ENCODE data around the gene PGM1. TPM values are rescaled to one million over a fixed set of nuclear protein-coding genes. Genes with fewer than 3 reads are reported as not detected.
A peak's percentile ranks its signal among the peaks of the same experiment; 100 is the strongest.

PGM1 gene
- total and polyA plus RNA-seq, 10 of the 15 experiments (the other 5 are each of a cell fraction or from before 2014, with no cell fraction given) = 22.5 to 72.6 (median 50.8) TPM

GRCh38 chr1:63563745-63564144 lies 29.5 kb upstream of the PGM1 start (continued):
- TF ChIP-seq, protein P1, sequence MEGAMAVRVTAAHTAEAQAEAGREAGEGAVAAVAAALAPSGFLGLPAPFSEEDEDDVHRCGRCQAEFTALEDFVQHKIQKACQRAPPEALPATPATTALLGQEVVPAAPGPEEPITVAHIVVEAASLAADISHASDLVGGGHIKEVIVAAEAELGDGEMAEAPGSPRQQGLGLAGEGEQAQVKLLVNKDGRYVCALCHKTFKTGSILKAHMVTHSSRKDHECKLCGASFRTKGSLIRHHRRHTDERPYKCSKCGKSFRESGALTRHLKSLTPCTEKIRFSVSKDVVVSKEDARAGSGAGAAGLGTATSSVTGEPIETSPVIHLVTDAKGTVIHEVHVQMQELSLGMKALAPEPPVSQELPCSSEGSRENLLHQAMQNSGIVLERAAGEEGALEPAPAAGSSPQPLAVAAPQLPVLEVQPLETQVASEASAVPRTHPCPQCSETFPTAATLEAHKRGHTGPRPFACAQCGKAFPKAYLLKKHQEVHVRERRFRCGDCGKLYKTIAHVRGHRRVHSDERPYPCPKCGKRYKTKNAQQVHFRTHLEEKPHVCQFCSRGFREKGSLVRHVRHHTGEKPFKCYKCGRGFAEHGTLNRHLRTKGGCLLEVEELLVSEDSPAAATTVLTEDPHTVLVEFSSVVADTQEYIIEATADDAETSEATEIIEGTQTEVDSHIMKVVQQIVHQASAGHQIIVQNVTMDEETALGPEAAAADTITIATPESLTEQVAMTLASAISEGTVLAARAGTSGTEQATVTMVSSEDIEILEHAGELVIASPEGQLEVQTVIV (IDR thresholded peaks at IDR 0.05; ENCODE audit: borderline replicate concordance, partially characterized antibody) = no peak
- TF ChIP-seq YY1 (IDR thresholded peaks at IDR 0.05; ENCODE audit: low read depth, low read length) (no peak), ZBED1 (IDR thresholded peaks at IDR 0.05; ENCODE audit: borderline replicate concordance) (no peak), TCF3 (IDR thresholded peaks at IDR 0.05; ENCODE audit: borderline replicate concordance, insufficient read depth, low read depth, low read length) (no peak), POLR2AphosphoS2 (IDR thresholded peaks at IDR 0.05; ENCODE audit: low read depth, low read length) (no peak), MEF2A (IDR thresholded peaks at IDR 0.05; ENCODE audit: insufficient read depth, low read depth, low read length) (peak; percentile 85), LARP7 (IDR thresholded peaks at IDR 0.05) (no peak), JUND (IDR thresholded peaks at IDR 0.05; ENCODE audit: low read depth, low read length) (no peak), JUNB (IDR thresholded peaks at IDR 0.05) (peak; percentile 40)
- TF ChIP-seq, protein P2, sequence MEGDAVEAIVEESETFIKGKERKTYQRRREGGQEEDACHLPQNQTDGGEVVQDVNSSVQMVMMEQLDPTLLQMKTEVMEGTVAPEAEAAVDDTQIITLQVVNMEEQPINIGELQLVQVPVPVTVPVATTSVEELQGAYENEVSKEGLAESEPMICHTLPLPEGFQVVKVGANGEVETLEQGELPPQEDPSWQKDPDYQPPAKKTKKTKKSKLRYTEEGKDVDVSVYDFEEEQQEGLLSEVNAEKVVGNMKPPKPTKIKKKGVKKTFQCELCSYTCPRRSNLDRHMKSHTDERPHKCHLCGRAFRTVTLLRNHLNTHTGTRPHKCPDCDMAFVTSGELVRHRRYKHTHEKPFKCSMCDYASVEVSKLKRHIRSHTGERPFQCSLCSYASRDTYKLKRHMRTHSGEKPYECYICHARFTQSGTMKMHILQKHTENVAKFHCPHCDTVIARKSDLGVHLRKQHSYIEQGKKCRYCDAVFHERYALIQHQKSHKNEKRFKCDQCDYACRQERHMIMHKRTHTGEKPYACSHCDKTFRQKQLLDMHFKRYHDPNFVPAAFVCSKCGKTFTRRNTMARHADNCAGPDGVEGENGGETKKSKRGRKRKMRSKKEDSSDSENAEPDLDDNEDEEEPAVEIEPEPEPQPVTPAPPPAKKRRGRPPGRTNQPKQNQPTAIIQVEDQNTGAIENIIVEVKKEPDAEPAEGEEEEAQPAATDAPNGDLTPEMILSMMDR (IDR thresholded peaks at IDR 0.05 in 2 of 3, conservative IDR thresholded peaks at IDR 0.05 in 1 of 3; ENCODE audit: control insufficient read depth in 2 of 3, extremely low read depth in 1 of 3, insufficient read depth in 1 of 3, low read depth in 3 of 3, low read length in 3 of 3) = no peak
- TF ChIP-seq, protein P3, sequence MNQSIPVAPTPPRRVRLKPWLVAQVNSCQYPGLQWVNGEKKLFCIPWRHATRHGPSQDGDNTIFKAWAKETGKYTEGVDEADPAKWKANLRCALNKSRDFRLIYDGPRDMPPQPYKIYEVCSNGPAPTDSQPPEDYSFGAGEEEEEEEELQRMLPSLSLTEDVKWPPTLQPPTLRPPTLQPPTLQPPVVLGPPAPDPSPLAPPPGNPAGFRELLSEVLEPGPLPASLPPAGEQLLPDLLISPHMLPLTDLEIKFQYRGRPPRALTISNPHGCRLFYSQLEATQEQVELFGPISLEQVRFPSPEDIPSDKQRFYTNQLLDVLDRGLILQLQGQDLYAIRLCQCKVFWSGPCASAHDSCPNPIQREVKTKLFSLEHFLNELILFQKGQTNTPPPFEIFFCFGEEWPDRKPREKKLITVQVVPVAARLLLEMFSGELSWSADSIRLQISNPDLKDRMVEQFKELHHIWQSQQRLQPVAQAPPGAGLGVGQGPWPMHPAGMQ (IDR thresholded peaks at IDR 0.05; ENCODE audit: borderline replicate concordance) = no peak
- TF ChIP-seq, protein P4, sequence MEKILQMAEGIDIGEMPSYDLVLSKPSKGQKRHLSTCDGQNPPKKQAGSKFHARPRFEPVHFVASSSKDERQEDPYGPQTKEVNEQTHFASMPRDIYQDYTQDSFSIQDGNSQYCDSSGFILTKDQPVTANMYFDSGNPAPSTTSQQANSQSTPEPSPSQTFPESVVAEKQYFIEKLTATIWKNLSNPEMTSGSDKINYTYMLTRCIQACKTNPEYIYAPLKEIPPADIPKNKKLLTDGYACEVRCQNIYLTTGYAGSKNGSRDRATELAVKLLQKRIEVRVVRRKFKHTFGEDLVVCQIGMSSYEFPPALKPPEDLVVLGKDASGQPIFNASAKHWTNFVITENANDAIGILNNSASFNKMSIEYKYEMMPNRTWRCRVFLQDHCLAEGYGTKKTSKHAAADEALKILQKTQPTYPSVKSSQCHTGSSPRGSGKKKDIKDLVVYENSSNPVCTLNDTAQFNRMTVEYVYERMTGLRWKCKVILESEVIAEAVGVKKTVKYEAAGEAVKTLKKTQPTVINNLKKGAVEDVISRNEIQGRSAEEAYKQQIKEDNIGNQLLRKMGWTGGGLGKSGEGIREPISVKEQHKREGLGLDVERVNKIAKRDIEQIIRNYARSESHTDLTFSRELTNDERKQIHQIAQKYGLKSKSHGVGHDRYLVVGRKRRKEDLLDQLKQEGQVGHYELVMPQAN (conservative IDR thresholded peaks at IDR 0.05) = no peak

All from GM12878 (cell line).